Stimulated activated CD4-positive, alpha-beta T cell treated with anti-CD3 and anti-CD28 coated beads, Interleukin-15, amount 100 ng/mL, for 48 hours (primary cell): Measurements from ENCODE around the gene KRTAP19-4.
"Not testable (repeated sequence)": the region's sequence is repeated elsewhere in the genome, so short reads cannot be mapped to it uniquely, and the experiment has no call there.

Experiments
- DNase-seq, 2 donors: peaks; one replicate each; pipeline ENCODE4 v3.0.0-alpha.2; 2020; ENCODE audit warnings: low read depth in 2 of 2

KRTAP19-4 gene, protein sequence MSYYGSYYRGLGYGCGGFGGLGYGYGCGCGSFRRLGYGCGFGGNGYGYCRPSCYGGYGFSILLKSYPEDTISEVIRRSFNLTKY

DNA sequence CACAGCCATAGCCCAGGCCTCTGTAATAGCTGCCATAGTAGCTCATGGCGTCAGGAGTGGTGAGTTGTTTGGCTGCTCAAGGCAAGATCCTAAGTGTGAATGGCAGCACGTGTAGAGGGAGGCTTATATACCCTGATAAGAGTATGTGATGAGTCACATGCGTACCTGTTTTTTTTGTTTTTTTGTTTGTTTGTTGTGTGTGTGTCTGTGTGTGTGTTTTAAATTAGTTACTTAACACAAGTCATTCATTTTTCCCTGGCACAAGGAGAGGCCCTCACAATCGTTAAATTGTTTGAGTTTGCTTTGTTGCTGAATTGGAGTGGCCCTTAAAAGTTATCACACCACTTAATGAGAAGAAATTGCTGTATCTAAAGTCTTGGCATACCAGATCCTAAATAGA lies at the start of gene KRTAP19-4:
KRTAP19-4 (minus strand) TSS at position 101 of the 400 bp plus-strand sequence; CDS start at position 46, 55 bp downstream.
- DNase-seq = no peak

DNA sequence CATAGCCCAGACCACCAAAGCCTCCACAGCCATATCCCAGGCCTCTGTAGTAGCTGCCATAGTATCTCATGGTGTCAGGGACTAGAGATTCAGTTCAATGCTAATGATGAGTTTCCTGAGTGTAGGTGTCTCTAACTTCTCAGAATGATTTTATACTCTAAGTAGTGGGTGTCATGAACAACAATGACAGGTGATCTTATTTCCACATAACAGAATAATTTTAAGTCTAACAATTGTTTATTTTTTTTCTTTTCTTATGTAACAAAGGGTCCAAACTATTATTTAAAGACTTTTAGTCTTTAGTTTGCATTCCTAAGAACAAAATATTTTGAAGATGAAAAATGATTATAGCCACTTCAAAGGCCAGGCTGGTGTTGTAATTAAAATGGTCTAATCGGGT lies 44.8 kb upstream of the KRTAP19-4 start, which contains the start of gene KRTAP19-6:
KRTAP19-6 (minus strand) TSS at position 101 of the 400 bp plus-strand sequence; CDS start at position 70, 31 bp downstream.
- DNase-seq = no peak

DNA sequence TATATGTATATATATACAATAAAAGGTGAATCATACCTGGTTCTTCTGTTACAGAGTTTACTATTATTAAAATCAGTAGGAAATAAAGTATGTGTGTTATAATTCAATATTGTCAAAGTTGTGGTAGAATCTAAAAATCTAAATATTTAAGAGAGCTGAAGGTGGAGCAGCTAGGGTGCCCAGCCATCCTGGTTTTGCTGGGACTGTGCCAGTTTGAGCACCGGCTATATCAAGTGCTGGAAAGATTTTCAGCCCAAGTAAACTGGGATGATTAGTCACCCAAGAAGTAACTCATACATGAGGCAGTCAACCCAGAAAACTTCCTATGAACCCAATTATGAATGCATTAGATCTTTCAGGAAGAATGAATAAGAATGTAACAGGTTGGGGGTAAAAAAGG lies 21.9 kb upstream of the KRTAP19-4 start:
- no peak for DNase-seq

DNA sequence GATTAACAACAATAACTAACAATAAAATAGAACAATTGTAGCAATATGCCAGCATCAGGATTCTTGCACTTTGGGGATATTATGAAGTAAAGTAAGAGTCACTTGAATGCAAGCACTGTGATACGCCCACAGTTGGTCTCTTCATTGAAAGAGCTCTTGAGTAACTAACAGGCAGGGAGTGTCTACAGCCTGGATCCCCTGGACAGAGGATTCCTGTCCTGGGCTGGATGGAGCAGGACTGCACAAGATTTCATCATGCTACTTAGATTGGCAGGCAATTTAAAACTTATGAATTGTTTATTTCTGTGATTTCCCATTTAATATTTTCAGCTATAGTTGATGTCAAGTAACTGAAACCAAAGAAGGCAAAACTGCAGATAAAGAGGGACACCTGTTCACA lies 18.7 kb upstream of the KRTAP19-4 start:
- DNase-seq = no peak

DNA sequence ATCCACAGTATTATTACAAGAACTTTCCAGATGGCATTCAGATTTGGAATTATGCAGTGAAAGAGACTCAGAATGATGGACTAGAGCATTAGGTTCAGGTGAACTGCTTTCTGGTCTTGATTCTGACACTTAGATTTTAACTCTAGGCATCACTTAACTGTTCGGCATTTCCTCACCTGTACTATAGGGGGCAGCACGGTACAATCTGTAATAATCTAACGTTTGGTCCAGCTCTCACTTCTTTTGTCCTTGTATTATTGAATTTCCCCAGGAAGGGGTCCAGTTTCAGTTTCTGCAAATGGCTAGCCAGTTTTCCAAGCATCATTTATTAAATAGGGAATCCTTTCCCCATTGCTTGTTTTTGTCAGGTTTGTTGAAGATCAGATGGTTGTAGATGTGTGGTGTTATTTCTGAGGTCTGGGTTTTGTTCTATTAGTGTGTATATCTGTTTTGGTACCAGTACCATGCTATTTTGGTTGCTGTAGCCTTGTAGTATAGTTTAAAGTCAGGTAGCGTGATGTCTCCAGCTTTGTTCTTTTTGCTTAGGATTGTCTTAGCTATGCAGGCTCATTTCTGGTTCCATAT lies 8.7 kb upstream of the KRTAP19-4 start:
- not testable (repeated sequence) for DNase-seq

DNA sequence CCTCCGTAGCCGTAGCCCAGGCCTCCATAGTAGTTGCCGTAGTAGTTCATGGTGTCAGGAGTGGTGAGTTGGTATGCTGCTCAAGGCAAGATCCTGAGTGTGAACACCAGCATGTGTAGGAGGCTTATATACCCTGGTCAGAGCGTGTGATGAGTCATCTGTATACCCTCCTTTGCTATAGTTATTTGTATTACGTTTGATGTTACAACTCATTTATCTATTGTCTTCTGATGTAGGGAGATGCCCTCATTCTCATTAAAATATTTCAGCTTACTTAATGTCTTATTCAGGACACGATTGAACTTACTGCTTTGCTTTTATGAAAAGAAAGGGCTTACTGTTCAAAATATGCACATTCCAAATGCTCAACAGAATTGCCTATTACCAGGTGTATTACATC lies 5.1 kb upstream of the KRTAP19-4 start, which contains the start of gene KRTAP19-5:
KRTAP19-5 (minus strand) TSS at position 101 of the 400 bp plus-strand sequence; CDS start at position 50, 51 bp downstream.
- DNase-seq = no peak

DNA sequence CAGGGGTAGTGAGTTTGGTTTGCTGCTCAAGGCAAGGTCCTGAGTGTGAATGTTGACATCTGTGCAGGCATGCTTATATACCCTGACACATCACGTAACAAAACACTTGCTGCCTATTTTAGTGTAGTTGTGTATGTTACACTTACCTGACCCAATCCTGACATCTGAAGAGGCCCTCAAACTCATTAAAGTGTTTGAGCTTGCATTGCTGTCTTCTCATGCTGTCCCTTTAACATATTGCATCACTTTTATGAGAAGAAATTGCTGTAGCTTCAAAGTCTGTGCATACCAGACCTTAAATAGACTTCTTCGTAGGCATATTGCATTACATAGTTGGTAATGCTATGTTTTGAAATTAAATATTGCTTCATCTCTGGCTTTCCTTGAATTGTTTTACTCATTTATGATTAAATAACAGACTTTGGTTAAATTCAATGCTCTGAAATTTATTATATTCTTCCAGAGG lies 5.0 kb downstream of the KRTAP19-4 start, which contains the start of gene KRTAP19-3:
KRTAP19-3 (minus strand) TSS at position 51 of the 466 bp plus-strand sequence. CDS start 56 bp downstream, outside the sequence.
- DNase-seq = no peak

DNA sequence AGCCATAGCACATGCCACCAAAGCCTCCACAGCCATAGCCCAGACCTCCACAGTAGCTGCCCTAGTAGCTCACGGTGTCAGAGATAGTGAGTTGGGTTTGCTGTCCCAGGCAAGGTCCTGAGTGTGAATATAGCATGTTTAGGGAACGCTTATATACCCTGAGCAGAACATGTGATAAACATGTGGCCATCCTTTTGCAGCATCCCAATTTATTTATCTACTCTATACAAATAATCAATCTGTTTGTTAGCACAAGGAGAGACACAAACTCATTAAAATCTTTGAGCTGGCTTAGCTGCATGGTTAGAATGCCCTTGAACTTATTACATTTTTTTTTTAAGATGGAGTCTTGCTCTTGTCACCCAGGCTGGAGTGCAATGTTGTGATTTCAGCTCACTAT lies 9.6 kb downstream of the KRTAP19-4 start, which contains the start of gene KRTAP19-2:
KRTAP19-2 (minus strand) TSS at position 101 of the 400 bp plus-strand sequence; CDS start at position 13, 88 bp downstream.
- DNase-seq = no peak

DNA sequence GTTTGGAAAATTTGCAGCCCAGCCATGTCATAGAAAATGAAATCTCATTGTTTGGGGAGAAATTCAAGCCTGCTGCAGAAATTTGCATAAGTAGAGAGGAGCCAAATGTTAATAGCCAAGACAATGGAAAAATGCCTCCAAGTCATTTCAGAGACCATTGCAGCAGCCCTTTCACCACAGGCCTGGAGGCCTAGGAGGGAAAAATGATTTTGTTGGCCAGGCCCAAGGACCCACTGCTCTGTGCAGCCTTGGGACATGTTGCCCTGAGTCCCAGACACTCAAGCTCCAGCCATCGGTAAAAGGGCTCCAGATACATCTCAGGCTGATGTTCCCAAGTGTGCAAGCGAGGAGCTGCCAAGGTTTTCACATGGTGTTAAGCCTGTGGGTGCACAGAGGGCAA lies 10.8 kb downstream of the KRTAP19-4 start:
- no peak for DNase-seq

DNA sequence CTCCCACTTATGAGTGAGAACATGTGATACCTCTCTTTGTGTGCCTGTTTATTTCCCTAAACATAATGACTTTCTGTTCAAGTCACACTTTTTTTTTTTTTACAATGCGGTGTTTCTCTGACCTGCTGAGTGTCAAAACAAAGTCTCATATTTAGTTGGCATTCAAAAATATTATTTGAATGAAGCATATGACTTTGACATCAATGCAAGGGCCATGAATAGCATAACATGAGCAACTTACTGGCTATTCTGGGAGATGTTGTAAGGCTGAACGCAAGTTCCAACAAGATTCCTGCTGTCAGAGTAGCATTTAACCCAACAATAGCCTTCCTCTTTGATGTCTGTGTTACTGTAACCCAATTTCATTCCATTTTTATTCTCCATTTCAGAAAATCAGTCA lies 14.8 kb downstream of the KRTAP19-4 start:
- no peak for DNase-seq

DNA sequence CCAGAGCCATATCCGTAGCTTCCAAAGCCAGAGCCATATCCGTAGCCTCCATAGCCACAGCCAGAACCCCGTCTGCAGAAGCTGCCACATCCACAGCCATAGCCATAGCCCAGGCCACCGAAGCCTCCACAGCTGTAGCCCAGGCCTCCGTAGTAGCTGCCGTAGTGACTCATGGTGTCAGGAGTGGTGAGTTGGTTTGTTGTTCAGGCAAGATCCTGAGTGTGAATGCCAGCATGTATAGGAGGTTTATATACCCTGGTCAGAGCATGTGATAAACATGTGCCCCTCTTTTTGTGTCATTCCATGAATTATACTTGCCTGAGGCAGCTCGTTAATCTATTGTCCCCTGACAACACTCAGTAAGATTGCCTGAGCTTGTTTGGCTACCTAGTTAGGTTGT lies 16.8 kb downstream of the KRTAP19-4 start, which contains the start of gene KRTAP19-1:
KRTAP19-1 (minus strand) TSS at position 223 of the 400 bp plus-strand sequence; CDS start at position 173, 50 bp downstream.
- no peak for DNase-seq

DNA sequence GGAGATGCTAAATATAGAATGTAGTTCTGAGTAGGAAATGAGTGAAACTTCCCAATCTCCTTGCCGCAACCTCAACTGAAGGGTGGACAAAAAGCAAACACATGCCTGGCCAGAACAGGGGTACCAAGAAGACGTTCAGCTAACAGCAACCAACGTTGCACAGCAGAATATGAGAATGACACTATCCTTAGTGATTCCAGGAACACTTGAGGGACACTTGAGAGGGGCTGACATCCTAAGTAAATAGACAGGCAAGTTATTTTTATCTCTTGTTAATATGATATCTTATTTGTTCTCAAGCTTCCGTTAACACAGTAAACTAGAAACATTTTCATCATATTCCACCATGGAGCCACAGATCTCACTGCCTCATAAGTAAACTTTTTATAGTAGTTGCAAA lies 17.7 kb downstream of the KRTAP19-4 start:
- no peak for DNase-seq

DNA sequence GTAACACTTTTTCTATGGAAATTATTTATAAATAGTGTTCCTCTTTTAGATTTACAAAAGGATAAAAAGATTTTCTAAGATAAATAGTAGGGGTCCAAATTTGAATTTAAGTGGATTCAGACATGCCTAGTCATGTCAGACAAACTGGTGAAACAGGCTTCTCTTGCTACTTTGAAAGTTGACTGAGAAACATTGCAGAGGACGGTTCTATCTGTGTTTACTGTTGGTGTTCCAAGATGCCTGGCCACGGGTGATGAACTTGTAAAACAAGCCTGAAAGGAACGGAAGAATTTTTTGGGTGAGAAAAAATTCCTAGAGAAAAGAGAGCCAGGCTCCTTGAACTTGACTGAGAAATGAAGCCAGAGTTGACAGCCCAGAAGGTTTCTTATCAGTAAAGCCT lies 19.0 kb downstream of the KRTAP19-4 start:
- no peak for DNase-seq

DNA sequence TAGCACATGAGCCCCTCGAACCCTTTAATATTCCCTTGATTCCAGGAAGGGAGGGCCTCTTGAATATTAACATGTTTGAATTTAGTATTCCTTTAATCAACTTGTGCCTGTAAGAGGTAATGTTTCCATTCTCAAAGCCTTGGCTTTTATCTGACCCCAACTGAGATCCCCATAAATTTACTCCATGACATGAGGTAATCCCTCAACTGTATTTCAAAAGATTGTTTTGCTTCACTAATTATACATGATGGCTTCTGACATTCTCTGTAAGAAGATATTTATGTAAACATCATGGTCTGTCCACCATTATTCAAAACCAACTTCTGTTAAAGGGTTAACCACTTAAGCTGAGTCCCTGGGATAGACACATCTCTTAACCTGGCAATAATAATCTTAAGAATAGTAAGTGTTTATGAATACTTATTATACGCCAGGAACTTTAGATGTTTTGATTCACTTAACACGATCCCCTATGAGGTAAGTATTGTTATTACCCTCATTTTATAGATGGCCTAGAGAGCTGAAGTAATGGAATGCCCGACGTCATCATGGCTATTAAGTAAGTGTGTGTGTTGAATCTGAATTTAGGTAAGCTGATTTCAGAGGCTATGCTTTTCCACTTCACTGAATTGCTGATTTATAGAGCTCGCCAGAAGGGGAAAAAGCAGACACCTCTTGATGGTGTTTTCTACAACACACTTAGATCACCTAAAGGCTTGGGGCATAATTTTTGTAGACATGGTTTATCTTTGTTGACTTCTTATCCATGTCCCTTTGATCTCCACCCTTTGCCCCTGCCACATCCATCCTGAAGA lies 27.9 kb downstream of the KRTAP19-4 start:
- DNase-seq = no peak

DNA sequence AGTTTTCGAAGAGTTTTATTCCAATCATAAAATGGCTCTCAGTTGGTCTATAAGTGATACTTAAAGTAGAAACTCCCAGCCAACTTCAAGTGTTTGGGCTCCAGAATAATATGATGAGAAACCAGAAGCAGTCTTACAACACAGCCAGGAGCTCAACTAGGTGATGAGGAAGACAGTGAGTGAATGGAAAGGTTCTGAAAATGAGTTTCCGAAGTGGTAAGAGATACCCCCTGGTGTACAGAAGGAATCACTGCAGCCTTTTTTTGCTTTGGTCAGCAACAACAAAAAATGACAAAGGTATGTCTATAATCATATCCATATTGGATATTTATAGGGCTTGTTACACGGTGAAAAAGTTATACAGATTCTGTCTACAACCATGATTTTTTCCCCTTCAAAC lies 33.3 kb downstream of the KRTAP19-4 start:
- DNase-seq = no peak

DNA sequence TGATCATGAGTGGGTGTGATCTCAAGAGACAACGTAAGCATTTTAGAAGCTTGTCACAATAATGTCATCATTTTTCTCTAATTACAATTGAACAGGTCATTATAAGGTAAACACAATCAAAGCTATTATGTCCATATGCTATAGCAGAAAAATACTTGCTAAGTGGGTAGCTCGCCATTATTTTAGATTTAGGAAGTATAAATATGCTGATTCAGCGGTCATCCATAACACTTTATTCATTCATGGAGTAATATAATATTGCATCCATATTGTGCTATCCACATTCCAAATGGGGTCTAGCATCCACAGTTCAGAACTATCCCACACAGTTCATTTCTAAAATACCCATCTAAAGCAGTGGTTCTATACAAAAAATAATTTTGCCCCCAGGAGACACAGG lies 48.5 kb downstream of the KRTAP19-4 start:
- no peak for DNase-seq

DNA sequence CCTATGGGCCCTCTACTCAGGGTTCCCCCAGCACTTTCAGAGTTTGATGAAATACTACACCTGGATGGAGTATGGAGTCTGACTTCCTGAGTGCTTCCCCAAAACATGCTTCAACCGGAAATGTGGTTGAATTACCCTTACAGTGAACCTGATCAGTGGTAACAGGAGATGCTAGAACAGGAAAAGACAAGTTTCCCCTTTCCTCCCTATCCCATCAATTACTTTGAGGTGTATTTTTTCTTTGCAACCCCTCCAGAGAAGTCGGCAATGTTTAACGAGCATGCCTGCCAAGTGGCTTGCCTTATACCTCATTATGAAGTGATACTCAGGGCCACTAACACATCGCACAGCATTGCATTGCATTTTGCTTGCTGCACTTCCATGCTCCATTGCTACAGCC lies 49.9 kb downstream of the KRTAP19-4 start:
- DNase-seq = no peak
